Karpas-422 (cell line): ENCODE results near the gene EPN2. TPM values are rescaled to one million over a fixed set of nuclear protein-coding genes. Genes with fewer than 3 reads are reported as not detected.

Experiments used
- DNase-seq: peaks from one replicate; pipeline ENCODE4 v3.0.0-alpha.2; 2015
- H2AFZ ChIP-seq: fragments of 200-600 bp; sonication (generic); 2 replicates; pipeline ENCODE4 v1.6.1; 2014; ENCODE audit warnings: antibody characterized with exemption, low read length, mixed read lengths
- H3K27ac ChIP-seq: fragments of 200-600 bp; sonication (generic); 2 replicates; pipeline ENCODE4 v1.5.1; 2014; ENCODE audit warnings: mild to moderate bottlenecking, low read length, moderate library complexity
- H3K27me3 ChIP-seq: fragments of 200-600 bp; sonication (generic); 2 replicates; pipeline ENCODE4 v1.6.1; 2014; ENCODE audit warnings: low read length, mixed read lengths
- H3K36me3 ChIP-seq: fragments of 200-600 bp; sonication (generic); 2 replicates; pipeline ENCODE4 v1.6.1; 2014; ENCODE audit warnings: low read length, mixed read lengths; ENCODE audit not compliant: insufficient read depth
- H3K4me1 ChIP-seq: fragments of 200-600 bp; sonication (generic); 2 replicates; pipeline ENCODE4 v1.6.1; 2014; ENCODE audit warnings: mild to moderate bottlenecking, low read length, mixed read lengths
- H3K4me2 ChIP-seq: fragments of 200-600 bp; sonication (generic); 2 replicates; pipeline ENCODE4 v1.6.1; 2014; ENCODE audit warnings: low read length, low read depth, mild to moderate bottlenecking; ENCODE audit not compliant: poor library complexity, severe bottlenecking
- H3K4me3 ChIP-seq: fragments of 200-600 bp; sonication (generic); 2 replicates; pipeline ENCODE4 v1.5.1; 2014; ENCODE audit warnings: mild to moderate bottlenecking, antibody characterized with exemption, low read length, mixed read lengths
- H3K79me2 ChIP-seq: fragments of 200-600 bp; sonication (generic); 2 replicates; pipeline ENCODE4 v1.6.1; 2014; ENCODE audit warnings: mild to moderate bottlenecking, low read length, mixed read lengths
- H3K9ac ChIP-seq: fragments of 200-600 bp; sonication (generic); 2 replicates; pipeline ENCODE4 v1.6.0; 2014; ENCODE audit warnings: low read length
- H3K9me2 ChIP-seq: fragments of 200-600 bp; sonication (generic), shearing (Covaris generic); replicated peaks from 2 replicates; pipeline ENCODE4 v1.6.0; 2014; ENCODE audit warnings: mild to moderate bottlenecking, low read length, moderate library complexity; ENCODE audit not compliant: insufficient read depth
- H3K9me3 ChIP-seq: fragments of 300-700, 200-600 bp; sonication (generic); 2 replicates; pipeline ENCODE4 v1.6.1; 2014; ENCODE audit warnings: low read length, mixed read lengths
- H4K20me1 ChIP-seq: fragments of 200-600 bp; sonication (generic); 2 replicates; pipeline ENCODE4 v1.6.1; 2014; ENCODE audit warnings: mild to moderate bottlenecking, antibody characterized with exemption, low read length, low read depth; ENCODE audit not compliant: insufficient read depth
- total RNA-seq: library from RNA; depleted of rRNA; stranded (reverse); fragments of >200 nt; shearing (Covaris generic); gene quantifications from 2 replicates; pipeline ENCODE4 v1.2.3, GENCODE V29; 2014; ENCODE audit warnings: low replicate concordance

EPN2 gene
- total RNA-seq, 1 experiment from 2014 or later: 17.6 TPM

- H3K9me3 ChIP-seq: no peaks in the 10 kb centered on the region
These were observed 131.1 kb downstream of the EPN2 start for GRCh38 chr17:19368229-19368628.

GRCh38 chr17:19369107-19369778, 132.1 kb downstream of the EPN2 start:
- H3K4me1 ChIP-seq: no peaks in the 10 kb centered on the region
- H3K9me2 ChIP-seq: no peaks in the 10 kb centered on the region
- H3K4me3 ChIP-seq: no peak overlapping the region
- H3K27ac ChIP-seq: no peak overlapping the region
- no peaks in the 10 kb centered on the region for H3K9me3 ChIP-seq
- no peaks in the 10 kb centered on the region for H3K27me3 ChIP-seq
- H3K36me3 ChIP-seq: no peaks in the 10 kb centered on the region
- H3K4me2 ChIP-seq: no peak overlapping the region
- no peak for DNase-seq
- H3K79me2 ChIP-seq: no peaks in the 10 kb centered on the region
- no peaks in the 10 kb centered on the region; the same call in 1 of the 2 replicates for H4K20me1 ChIP-seq
- H2AFZ ChIP-seq: no peak overlapping the region
- H3K9ac ChIP-seq: no peak overlapping the region

More at GRCh38 chr17:19368229-19368628, 131.1 kb downstream of the EPN2 start:
- Histone ChIP-seq H3K9me2 (no peaks in the 10 kb centered on the region), H2AFZ (no peak overlapping the region), H3K4me1 (peaks cover 4% of the 10 kb centered on the region), H4K20me1 (no peaks in the 10 kb centered on the region; the same call in 1 of the 2 replicates), H3K9ac (no peak overlapping the region), H3K79me2 (no peaks in the 10 kb centered on the region), H3K36me3 (no peaks in the 10 kb centered on the region), H3K4me3 (no peak overlapping the region), H3K27ac (no peak overlapping the region), H3K27me3 (no peaks in the 10 kb centered on the region), H3K4me2 (no peak overlapping the region)
- no peak for DNase-seq

GRCh38 chr17:19369846-19370492, 132.8 kb downstream of the EPN2 start:
- no peaks in the 10 kb centered on the region for H3K4me1 ChIP-seq
- no peaks in the 10 kb centered on the region for H3K9me3 ChIP-seq
- H3K9me2 ChIP-seq: no peaks in the 10 kb centered on the region
- H3K4me2 ChIP-seq: no peak overlapping the region
- no peak for DNase-seq
- H3K36me3 ChIP-seq: no peaks in the 10 kb centered on the region
- H3K79me2 ChIP-seq: no peaks in the 10 kb centered on the region
- no peak overlapping the region for H3K4me3 ChIP-seq
- no peak overlapping the region for H2AFZ ChIP-seq
- no peak overlapping the region for H3K27ac ChIP-seq
- no peaks in the 10 kb centered on the region; the same call in 1 of the 2 replicates for H4K20me1 ChIP-seq
- no peak overlapping the region for H3K9ac ChIP-seq
- no peaks in the 10 kb centered on the region for H3K27me3 ChIP-seq

- Histone ChIP-seq H3K9me2 (no peaks in the 10 kb centered on the region), H3K27me3 (no peaks in the 10 kb centered on the region), H3K4me1 (0 out of 2 replicates have a peak, but pooled peaks cover under 1% of the 10 kb centered on the region), H3K36me3 (no peaks in the 10 kb centered on the region), H3K4me3 (no peak overlapping the region), H3K9ac (no peak overlapping the region), H4K20me1 (no peaks in the 10 kb centered on the region; the same call in 1 of the 2 replicates), H2AFZ (no peak overlapping the region), H3K27ac (no peak overlapping the region), H3K4me2 (no peak overlapping the region), H3K79me2 (no peaks in the 10 kb centered on the region), H3K9me3 (no peaks in the 10 kb centered on the region)
- DNase-seq: no peak
These were observed 133.4 kb downstream of the EPN2 start for GRCh38 chr17:19370493-19370960.

- Histone ChIP-seq H3K4me3 (no peak overlapping the region), H4K20me1 (no peaks in the 10 kb centered on the region; the same call in 1 of the 2 replicates), H2AFZ (no peak overlapping the region), H3K27me3 (no peaks in the 10 kb centered on the region), H3K27ac (no peak overlapping the region), H3K4me1 (peaks cover 5% of the 10 kb centered on the region; the same call in 1 of the 2 replicates), H3K79me2 (no peaks in the 10 kb centered on the region), H3K9me3 (no peaks in the 10 kb centered on the region), H3K9me2 (no peaks in the 10 kb centered on the region), H3K9ac (no peak overlapping the region), H3K36me3 (no peaks in the 10 kb centered on the region), H3K4me2 (no peak overlapping the region)
- no peak for DNase-seq
These were observed 134.3 kb downstream of the EPN2 start for GRCh38 chr17:19371259-19372010.

DNA sequence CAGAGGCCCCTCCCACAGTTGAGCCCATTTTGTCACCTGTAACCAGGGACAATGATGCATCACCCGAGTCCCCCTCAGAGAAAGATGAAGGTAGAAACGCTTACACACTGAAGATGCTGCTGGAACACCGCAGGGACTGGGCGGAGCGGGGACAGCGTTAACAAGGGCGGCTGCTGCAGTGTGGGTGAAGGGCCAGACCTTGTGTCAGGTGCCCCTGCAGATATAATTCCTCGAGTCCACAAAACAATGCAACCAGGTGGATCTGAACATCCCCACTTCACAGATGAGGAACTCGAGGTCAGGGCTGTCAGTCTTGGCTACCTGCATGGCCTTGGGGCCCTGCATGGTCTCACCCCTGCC, 134.8 kb downstream of the EPN2 start:
- Histone ChIP-seq H3K79me2 (peaks cover 2% of the 10 kb centered on the region; the same call in 1 of the 2 replicates), H2AFZ (no peak overlapping the region), H3K4me1 (peaks cover 8% of the 10 kb centered on the region), H3K4me2 (no peak overlapping the region), H3K9ac (no peak overlapping the region), H4K20me1 (no peaks in the 10 kb centered on the region; the same call in 1 of the 2 replicates), H3K4me3 (no peak overlapping the region), H3K36me3 (no peaks in the 10 kb centered on the region), H3K9me2 (no peaks in the 10 kb centered on the region), H3K27me3 (no peaks in the 10 kb centered on the region), H3K27ac (no peak overlapping the region), H3K9me3 (no peaks in the 10 kb centered on the region)
- no peak for DNase-seq

DNA sequence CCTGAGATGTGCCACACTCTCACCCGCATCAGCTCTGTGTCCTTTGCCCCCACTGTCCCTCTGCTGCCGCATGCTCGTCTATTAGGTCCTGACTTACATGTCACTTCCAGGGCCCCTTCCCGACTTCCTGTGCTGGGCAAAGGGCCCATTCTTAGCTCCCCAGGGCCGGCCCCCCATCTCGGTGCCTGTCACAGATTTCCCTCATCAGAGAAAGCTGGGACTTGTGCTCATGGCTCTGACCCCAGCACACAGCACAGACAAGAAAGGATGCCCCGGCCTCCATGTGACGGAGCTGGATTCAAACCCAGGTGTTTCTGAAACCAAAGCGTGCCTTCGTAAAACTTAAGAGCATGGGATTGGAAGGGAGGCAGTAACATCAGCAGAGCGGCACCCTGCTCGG, 135.3 kb downstream of the EPN2 start:
- Histone ChIP-seq H3K4me2 (no peak overlapping the region), H3K36me3 (no peaks in the 10 kb centered on the region), H3K27me3 (no peaks in the 10 kb centered on the region), H4K20me1 (no peaks in the 10 kb centered on the region; the same call in 1 of the 2 replicates), H3K9me3 (no peaks in the 10 kb centered on the region), H3K9me2 (no peaks in the 10 kb centered on the region), H3K4me3 (no peak overlapping the region), H3K9ac (no peak overlapping the region), H3K4me1 (peaks cover 9% of the 10 kb centered on the region), H3K79me2 (peaks cover 4% of the 10 kb centered on the region; the same call in 1 of the 2 replicates), H3K27ac (no peak overlapping the region), H2AFZ (no peak overlapping the region)
- no peak for DNase-seq
